Measurements from ENCODE around the gene HHIPL1. TPM values are rescaled to one million over a fixed set of nuclear protein-coding genes. Genes with fewer than 3 reads are reported as not detected.

The HHIPL1 gene
- total RNA-seq, 1 experiment from 2014 or later: 2.6 TPM

GRCh38 chr14:99624971-99625370 lies 20.0 kb upstream of the HHIPL1 start:
- Histone ChIP-seq H4K20me1 (ENCODE audit: control insufficient read depth, insufficient read depth, insufficient read length) (no peaks in the 10 kb centered on the region), H3K27ac (ENCODE audit: insufficient read length, low read depth, low read length) (no peak overlapping the region), H3K18ac (ENCODE audit: insufficient read length, low read depth, low read length) (no peak overlapping the region), H3K56ac (ENCODE audit: insufficient read length, low read depth, low read length) (no peak overlapping the region), H2AFZ (ENCODE audit: low read length) (no peak overlapping the region), H3K23me2 (ENCODE audit: insufficient read length, low read depth, low read length, poor library complexity, severe bottlenecking) (no peaks in the 10 kb centered on the region), H3K23ac (ENCODE audit: insufficient read length, low read depth, low read length) (no peak overlapping the region), H3K9ac (ENCODE audit: extremely low read depth, insufficient read length, low read length) (no peak overlapping the region), H3T11ph (ENCODE audit: low read length) (no peak overlapping the region), H3K9me3 (ENCODE audit: control insufficient read depth, low read depth, low read length) (no peaks in the 10 kb centered on the region), H3K4me1 (ENCODE audit: insufficient read depth, low read length) (peaks cover 2% of the 10 kb centered on the region; the same call in 1 of the 2 replicates), H3K79me2 (ENCODE audit: insufficient read depth, low read length) (no peaks in the 10 kb centered on the region), H3K14ac (ENCODE audit: insufficient read depth, low read length) (no peak overlapping the region), H2BK120ac (ENCODE audit: low read depth, low read length, poor library complexity, severe bottlenecking) (no peak overlapping the region), H3K4me2 (ENCODE audit: insufficient read depth, insufficient read length, low read length) (no peak overlapping the region), H3K4ac (ENCODE audit: low read depth, low read length) (no peak overlapping the region), H4K5ac (ENCODE audit: insufficient read length, low read depth, low read length) (no peak overlapping the region), H2BK20ac (ENCODE audit: low read depth, low read length, poor library complexity, severe bottlenecking) (no peak overlapping the region), H3K27me3 (ENCODE audit: insufficient read depth, low read length) (no peaks in the 10 kb centered on the region), H3K79me1 (ENCODE audit: insufficient read depth, low read depth, low read length, poor library complexity, severe bottlenecking) (no peaks in the 10 kb centered on the region), H2BK12ac (ENCODE audit: insufficient read length, low read depth, low read length) (no peak overlapping the region), H4K91ac (ENCODE audit: insufficient read length, low read depth, low read length) (no peak overlapping the region), H2AK5ac (ENCODE audit: insufficient read length, low read length) (no peak overlapping the region), H2BK15ac (ENCODE audit: low read depth, low read length) (no peak overlapping the region), H2BK5ac (ENCODE audit: insufficient read length, low read length) (no peak overlapping the region), H4K8ac (replicated peaks; ENCODE audit: insufficient read length, low read depth, low read length) (no peak overlapping the region)
- Mint-ChIP-seq H3K27me3 (ENCODE audit: low read depth) (no peaks in the 10 kb centered on the region; the same call in 1 of the 2 replicates), H3K4me1 (peaks cover 11 to 24% of the 10 kb centered on the region in 2 experiments), H3K4me3 (no peak overlapping the region), H3K27ac (no peak overlapping the region), H3K36me3 (ENCODE audit: insufficient read depth in 1 of 3, low read depth in 3 of 3) (no peaks in the 10 kb centered on the region; a peak in 1 of 7 replicates), H3K9me3 (no peaks in the 10 kb centered on the region)
- no peak for DNase-seq
- no CpG with 5 or more reads among the region's 13 CpGs for WGBS (ENCODE audit: extremely low coverage, insufficient read length, low lambda C conversion rate)
- no peak for TF ChIP-seq CTCF (conservative IDR thresholded peaks at IDR 0.05)

Measured in H9 (cell line).